ENCODE measurements around the gene ATPAF1.
"Not testable (repeated sequence)": the region's sequence is repeated elsewhere in the genome, so short reads cannot be mapped to it uniquely, and the experiment has no call there.

The ATPAF1 gene

DNA sequence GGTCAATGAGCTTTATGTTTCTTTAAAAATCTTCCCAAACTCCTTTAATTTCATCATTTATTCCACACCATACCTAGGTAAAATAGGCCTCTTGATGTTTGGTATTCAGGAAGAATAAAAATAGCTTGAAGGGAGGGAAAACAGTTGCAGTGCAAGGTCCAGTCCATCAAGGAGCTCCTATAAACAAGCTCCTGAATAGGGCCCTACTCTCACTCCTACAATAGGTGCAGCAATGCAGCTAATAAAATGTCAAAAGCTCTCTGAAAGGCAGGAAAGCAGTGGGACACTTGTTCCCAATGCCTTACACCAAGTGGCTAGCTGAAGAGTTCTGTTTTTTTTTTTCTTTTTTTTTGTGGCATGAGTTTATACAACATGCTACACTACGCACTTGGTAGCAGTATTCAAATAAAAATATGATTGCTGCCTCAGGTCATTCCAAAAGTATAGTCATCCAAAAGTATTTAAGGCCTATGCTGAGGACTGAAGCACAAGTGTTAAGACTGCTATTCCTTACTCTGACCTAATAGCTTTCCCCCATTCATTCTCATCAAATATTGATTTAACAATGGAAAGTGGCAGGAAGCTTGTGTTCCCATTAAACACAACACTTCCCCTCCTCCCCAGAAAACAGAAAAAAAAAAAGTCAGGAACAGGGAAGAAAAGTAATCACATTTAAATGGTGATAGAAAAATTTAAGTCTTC is 13.3 kb upstream of the ATPAF1 start:
- no peak for DNase-seq (ENCODE audit: low read depth)

- DNase-seq (ENCODE audit: low read depth), result no peak
Measured at GRCh38 chr1:46679789-46680573, 11.8 kb upstream of the ATPAF1 start.

- no peak for DNase-seq (ENCODE audit: low read depth)
Measured at GRCh38 chr1:46677339-46677738, 9.2 kb upstream of the ATPAF1 start.

- DNase-seq (ENCODE audit: low read depth), result no peak
Measured at GRCh38 chr1:46676531-46676930, 8.4 kb upstream of the ATPAF1 start.

DNA sequence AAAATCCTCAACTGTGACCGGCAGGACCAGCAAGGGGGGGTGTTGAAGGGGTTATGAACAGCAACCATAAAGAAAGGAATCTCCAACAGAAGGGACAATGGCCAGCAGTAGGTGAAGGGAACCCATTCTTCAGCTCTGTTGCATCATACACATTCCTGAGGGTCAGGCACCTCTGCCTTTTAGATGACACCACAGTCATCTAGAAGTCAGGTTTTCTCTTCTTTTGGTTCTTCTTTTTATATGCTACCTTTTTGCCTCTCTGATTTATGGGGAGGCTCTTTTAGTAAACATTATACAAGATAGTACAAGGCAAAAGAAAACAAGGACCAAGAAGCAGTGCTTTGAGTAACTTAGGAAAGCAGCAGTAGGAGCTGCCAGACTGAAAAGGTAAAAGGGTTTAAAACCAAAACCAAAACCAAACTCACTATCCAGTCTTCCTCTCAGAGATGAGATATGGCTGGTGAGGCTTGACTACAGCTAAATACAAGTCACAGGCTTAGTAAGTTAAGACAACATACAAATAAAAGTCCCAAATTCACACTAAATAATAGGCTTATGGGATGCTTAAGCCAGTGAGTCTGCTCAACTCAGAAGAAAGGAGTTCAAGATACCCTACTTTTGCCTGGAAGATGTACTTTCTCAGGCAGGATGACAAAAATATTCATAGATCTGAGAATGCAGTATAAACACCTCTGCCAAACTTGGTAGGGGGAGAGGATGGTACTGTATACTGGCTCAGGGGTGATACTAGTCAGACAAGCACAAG is 7.6 kb upstream of the ATPAF1 start:
- peak; percentile 9 for DNase-seq (ENCODE audit: low read depth)

- DNase-seq (ENCODE audit: low read depth), result peak; percentile 69
Measured at GRCh38 chr1:46673749-46674182, 5.6 kb upstream of the ATPAF1 start.

DNA sequence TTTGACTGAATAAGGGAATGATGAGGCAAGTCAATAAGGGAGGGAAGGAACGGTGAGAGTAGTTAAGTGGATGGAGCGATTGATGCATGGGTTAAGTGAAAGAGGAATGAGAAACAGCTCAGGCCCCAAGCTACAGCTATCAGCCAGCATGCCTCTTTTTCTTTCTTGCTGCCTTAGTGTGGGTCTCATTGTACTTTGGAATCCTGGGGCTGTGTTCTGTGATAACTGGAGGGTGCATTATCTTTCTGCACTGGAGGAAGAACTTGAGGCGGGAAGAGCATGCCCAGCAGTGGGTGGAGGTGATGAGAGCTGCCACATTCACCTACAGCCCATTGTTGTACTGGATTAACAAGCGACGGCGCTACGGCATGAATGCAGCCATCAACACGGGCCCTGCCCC is 4.5 kb upstream of the ATPAF1 start:
- no peak for DNase-seq (ENCODE audit: low read depth)

DNA sequence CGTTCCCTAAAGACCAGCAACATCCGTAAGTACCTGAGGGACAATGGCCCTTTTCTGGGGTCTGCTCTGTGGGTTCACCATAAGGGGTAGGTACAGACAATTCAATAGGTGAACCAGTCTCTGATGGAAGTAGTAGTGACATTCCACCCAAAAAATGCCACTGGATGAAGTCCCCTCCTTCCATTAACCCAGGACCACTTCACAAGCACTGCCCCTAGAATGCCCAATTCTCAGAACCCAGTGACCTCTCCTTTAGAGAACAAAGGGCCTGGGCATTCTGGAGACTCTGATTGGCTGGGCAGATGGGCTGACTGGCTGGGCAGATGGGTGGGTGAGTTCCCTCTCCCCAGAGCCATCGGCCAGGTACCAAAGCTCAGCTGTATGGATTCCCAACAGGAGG is 3.4 kb upstream of the ATPAF1 start, which contains the start of gene TEX38:
Gene TEX38, plus strand, starts transcription at position 301 of the 400 bp plus-strand sequence. Its CDS starts 81 bp downstream, at position 382.
- DNase-seq (ENCODE audit: low read depth), result no peak

- DNase-seq (ENCODE audit: low read depth), result no peak
Measured at GRCh38 chr1:46670134-46670533, 2.0 kb upstream of the ATPAF1 start.

- no peak for DNase-seq (ENCODE audit: low read depth)
Measured at GRCh38 chr1:46665983-46666382, 2.2 kb downstream of the ATPAF1 start.

DNA sequence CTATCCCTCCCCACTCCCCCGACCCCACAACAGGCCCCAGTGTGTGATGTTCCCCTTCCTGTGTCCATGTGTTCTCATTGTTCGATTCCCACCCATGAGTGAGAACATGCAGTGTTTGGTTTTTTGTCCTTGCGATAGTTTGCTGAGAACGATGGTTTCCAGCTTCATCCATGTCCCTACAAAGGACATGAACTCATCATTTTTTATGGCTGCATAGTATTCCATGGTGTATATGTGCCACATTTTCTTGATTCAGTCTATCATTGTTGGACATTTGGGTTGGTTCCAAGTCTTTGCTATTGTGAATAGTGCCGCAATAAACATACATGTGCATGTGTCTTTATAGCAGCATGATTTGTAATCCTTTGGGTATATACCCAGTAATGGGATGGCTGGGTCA is 5.2 kb downstream of the ATPAF1 start:
- not testable (repeated sequence) for DNase-seq (ENCODE audit: low read depth)

- DNase-seq (ENCODE audit: low read depth), result not testable (repeated sequence)
Measured at GRCh38 chr1:46660116-46660515, 8.0 kb downstream of the ATPAF1 start.

DNA sequence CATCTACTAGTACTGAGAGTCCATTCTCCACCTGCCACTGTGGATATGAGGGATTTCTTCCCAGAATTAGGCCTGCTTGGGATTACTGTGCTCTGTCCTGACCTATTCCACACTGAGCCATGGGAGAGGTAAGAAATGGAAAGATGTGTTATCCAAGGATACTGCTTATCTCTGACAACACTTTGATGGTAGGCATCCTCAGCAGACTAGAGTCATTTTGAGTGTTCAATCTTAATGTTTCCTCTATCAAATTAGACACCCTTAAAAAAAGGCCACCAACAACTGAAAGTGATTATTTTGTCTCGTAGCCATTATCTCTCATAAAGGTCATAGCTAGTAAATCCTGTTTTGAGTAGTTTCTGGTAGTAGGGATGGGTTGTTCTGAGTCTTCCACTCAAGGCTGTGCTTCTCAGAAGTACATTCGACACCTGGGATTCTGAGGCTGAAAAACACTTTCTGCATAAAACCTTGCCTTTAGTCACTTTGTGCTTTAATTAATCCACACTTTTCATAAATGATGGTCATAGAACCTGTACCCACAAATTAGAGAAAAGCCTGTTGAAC is 8.8 kb downstream of the ATPAF1 start:
- no peak for DNase-seq (ENCODE audit: low read depth)

DNA sequence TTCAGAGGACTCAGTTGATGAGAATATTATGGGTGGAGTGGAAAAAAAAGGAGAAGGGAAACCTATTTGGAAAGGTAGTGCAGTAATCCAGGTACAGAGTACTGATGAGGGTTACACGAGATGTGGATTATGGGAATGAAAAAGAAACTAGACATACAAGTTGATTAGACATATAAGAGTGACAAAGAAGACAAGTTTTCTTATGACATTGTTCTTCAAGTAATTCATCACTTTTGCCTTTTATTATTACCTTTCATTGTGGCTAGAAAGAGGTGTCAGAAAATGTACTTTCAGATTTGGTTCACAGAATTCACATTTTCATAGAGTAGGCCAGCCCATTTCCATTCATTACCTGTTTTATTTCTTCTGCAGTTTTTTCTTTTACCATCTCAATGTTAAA is 10.4 kb downstream of the ATPAF1 start:
- DNase-seq (ENCODE audit: low read depth), result no peak

DNA sequence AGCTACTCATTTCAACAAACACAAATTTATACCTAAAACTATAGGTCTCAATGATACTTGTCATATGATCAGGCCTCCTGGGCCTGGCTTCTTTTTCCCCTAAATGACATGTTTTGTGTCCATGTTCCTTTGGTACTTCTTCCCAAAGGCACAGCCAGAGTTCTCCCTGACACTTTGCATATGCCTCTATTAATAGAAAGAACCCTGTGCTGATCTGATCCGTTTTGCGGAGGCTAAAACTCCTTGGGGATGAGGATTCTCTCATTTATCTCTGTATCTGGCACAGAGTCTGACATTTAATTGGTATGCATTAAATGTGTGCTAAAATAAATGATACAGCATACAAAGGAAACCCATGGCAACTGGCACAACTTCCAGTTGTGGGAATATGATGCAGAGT is 11.5 kb downstream of the ATPAF1 start:
- DNase-seq (ENCODE audit: low read depth), result no peak

DNA sequence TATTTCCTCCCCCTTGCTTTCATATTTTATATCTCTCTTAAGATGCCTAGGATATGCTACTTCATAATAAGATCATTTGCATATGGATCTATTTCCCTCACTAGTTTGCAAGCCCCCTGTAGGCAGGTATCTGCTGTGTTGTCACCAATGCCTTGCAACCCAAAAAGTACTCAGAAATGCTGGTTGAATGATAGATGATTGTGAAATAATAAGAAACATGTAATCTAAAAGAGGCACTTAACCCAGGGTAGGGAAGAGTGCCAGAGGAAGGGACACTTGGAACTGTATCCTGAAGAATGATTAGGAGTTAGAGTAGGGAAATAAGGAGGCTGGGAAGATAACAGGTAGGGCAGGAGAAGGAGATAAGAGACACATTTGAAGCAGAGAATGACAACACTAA is 12.3 kb downstream of the ATPAF1 start:
- DNase-seq (ENCODE audit: low read depth), result no peak

- not testable (repeated sequence) for DNase-seq (ENCODE audit: low read depth)
Measured at GRCh38 chr1:46654698-46655097, 13.5 kb downstream of the ATPAF1 start.

DNA sequence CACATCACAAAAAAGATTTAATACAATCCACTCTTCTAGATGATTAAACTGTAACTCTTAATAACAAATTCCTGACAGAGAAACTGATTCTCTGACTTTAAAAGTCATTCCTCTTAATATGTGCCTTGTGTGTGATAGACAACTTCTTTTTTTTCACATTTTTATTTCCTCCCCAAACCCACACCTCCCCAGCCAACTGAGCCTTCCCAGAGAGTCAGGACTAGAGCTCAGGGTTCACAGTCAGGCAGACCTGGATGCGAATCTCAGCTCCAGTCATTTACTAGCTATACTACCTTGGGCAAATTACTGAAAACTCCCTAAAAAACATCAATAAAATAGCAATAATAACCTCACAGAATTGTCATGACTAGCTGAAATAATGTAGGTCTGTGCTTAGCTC is 14.2 kb downstream of the ATPAF1 start:
- no peak for DNase-seq (ENCODE audit: low read depth)

DNA sequence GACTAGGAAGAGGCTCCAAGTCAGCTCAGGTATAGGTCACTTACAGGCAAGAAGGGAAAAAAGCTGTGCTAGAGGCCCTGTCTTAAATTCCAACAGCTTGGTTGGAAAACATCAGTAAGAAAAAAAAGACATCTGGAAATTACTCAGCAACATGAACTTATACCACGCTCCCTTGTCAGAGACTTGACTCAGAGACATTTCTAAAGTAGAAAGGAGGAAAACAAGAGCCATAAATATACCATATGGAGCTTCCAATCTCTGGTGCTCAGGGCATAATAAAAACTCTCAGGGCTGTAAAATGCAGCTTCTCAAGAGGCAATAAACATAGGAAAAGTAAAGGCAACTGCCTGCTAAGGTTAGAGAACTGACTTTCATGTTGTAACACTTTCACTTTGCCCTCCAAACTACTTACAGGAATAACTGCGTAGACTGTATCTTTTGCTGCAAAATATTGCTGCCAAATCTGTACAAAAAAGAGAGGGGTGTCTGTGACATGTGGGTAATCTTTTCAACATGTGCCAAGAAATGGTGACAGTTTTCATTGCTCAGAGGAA is 14.7 kb downstream of the ATPAF1 start:
- DNase-seq (ENCODE audit: low read depth), result peak; percentile 75

GRCh38 chr1:46652321-46653100 is 15.7 kb downstream of the ATPAF1 start:
- DNase-seq (ENCODE audit: low read depth), result no peak

DNA sequence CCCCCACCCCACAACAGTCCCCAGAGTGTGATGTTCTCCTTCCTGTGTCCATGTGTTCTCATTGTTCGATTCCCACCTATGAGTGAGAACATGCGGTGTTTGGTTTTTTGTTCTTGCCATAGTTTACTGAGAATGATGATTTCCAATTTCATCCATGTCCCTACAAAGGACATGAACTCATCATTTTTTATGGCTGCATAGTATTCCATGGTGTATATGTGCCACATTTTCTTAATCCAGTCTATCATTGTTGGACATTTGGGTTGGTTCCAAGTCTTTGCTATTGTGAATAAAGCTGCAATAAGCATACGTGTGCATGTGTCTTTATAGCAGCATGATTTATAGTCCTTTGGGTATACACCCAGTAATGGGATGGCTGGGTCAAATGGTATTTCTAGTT is 17.0 kb downstream of the ATPAF1 start:
- DNase-seq (ENCODE audit: low read depth), result not testable (repeated sequence)
